Neural cell (in vitro differentiated cells): ENCODE measurements around the gene BNIP5. TPM values are rescaled to one million over a fixed set of nuclear protein-coding genes. Genes with fewer than 3 reads are reported as not detected.

Experiments
- H2AFZ ChIP-seq: fragments of 200-600, 300-800 bp; sonication (generic), shearing (Covaris generic); 2 replicates; pipeline ENCODE4 v1.6.0; 2014; ENCODE audit warnings: low read depth, mild to moderate bottlenecking, antibody characterized with exemption, low read length, moderate library complexity
- H3F3A ChIP-seq: fragments of 200-600 bp; shearing (Covaris generic); 2 replicates; pipeline ENCODE4 v1.6.1; 2016; ENCODE audit warnings: mild to moderate bottlenecking, moderate library complexity, mixed read lengths, antibody characterized with exemption, low read length; ENCODE audit not compliant: insufficient read depth, poor library complexity, severe bottlenecking
- H3K27ac ChIP-seq: fragments of 200-600, 300-800 bp; sonication (generic), shearing (Covaris generic); 2 replicates; pipeline ENCODE4 v1.5.1; 2014; ENCODE audit warnings: mild to moderate bottlenecking, low read length, moderate library complexity
- H3K27me3 ChIP-seq: fragments of 300-800, 200-600 bp; sonication (generic), shearing (Covaris generic); 2 replicates; pipeline ENCODE4 v1.6.0; 2014; ENCODE audit warnings: mild to moderate bottlenecking, low read depth, low read length, moderate library complexity; ENCODE audit not compliant: insufficient read depth
- H3K36me3 ChIP-seq: fragments of 300-800, 200-600 bp; sonication (generic), shearing (Covaris generic); 2 replicates; pipeline ENCODE4 v1.5.1; 2014; ENCODE audit warnings: mild to moderate bottlenecking, antibody characterized with exemption, low read length, moderate library complexity; ENCODE audit not compliant: insufficient read depth
- H3K4me2 ChIP-seq: fragments of 300-800, 200-600 bp; sonication (generic), shearing (Covaris generic); 2 replicates; pipeline ENCODE4 v1.6.0; 2014; ENCODE audit warnings: mild to moderate bottlenecking, low read length
- H3K4me3 ChIP-seq: fragments of 300-800, 200-600 bp; sonication (generic), shearing (Covaris generic); 2 replicates; pipeline ENCODE4 v1.5.1; 2014; ENCODE audit warnings: mild to moderate bottlenecking, low read length, moderate library complexity
- H3K79me2 ChIP-seq: fragments of 200-600 bp; shearing (Covaris generic); replicated peaks from 2 replicates; pipeline ENCODE4 v1.6.0; 2014; ENCODE audit warnings: mild to moderate bottlenecking, low read length, moderate library complexity; ENCODE audit not compliant: insufficient read depth
- H3K9ac ChIP-seq: fragments of 300-800, 200-600 bp; sonication (generic), shearing (Covaris generic); 2 replicates; pipeline ENCODE4 v1.6.1; 2016; ENCODE audit warnings: mild to moderate bottlenecking, low read length, mixed read lengths
- H3K9me2 ChIP-seq: fragments of 200-600 bp; shearing (Covaris generic); 2 replicates; pipeline ENCODE4 v1.6.1; 2016; ENCODE audit warnings: mild to moderate bottlenecking, low read length, mixed read lengths; ENCODE audit not compliant: insufficient read depth
- H3K9me3 ChIP-seq: fragments of 200-600, 300-800 bp; sonication (generic), shearing (Covaris generic); 2 replicates; pipeline ENCODE4 v1.6.1; 2016; ENCODE audit warnings: mild to moderate bottlenecking, mixed run types, low read length, moderate library complexity, mixed read lengths
- H4K20me1 ChIP-seq: fragments of 200-600 bp; shearing (Covaris generic); 2 replicates; pipeline ENCODE4 v1.6.1; 2016; ENCODE audit warnings: mild to moderate bottlenecking, mixed run types; ENCODE audit not compliant: insufficient read depth
- EP300 ChIP-seq: fragments of 450-650 bp; conservative IDR thresholded peaks from 2 replicates; pipeline ENCODE4 v1.6.1; 2014; ENCODE audit warnings: antibody characterized with exemption, mild to moderate bottlenecking, moderate library complexity; ENCODE audit not compliant: poor library complexity, severe bottlenecking
- EZH2 ChIP-seq: fragments of 200-600, 300-800 bp; shearing (Covaris generic), sonication (generic); IDR thresholded peaks from 2 replicates; pipeline ENCODE4 v1.6.1; 2014; ENCODE audit warnings: antibody characterized with exemption, low read length, borderline replicate concordance, mild to moderate bottlenecking; ENCODE audit not compliant: insufficient read depth, poor library complexity, severe bottlenecking
- MXI1 ChIP-seq: fragments of 450-650 bp; conservative IDR thresholded peaks from 2 replicates; pipeline ENCODE4 v1.6.1; 2014; ENCODE audit warnings: antibody characterized with exemption, mild to moderate bottlenecking; ENCODE audit not compliant: poor library complexity, severe bottlenecking
- POLR2AphosphoS5 ChIP-seq: IDR thresholded peaks from 2 replicates; pipeline ENCODE4 v1.6.1; 2012
- RAD21 ChIP-seq: fragments of 450-650 bp; conservative IDR thresholded peaks from 2 replicates; pipeline ENCODE4 v1.6.1; 2014; ENCODE audit warnings: antibody characterized with exemption, mild to moderate bottlenecking, moderate library complexity
- REST ChIP-seq: IDR thresholded peaks from 2 replicates; pipeline ENCODE4 v1.6.1; 2012; ENCODE audit warnings: borderline replicate concordance
- SMC3 ChIP-seq: fragments of 450-650 bp; conservative IDR thresholded peaks from 2 replicates; pipeline ENCODE4 v1.6.1; 2014; ENCODE audit warnings: antibody characterized with exemption, mild to moderate bottlenecking, moderate library complexity; ENCODE audit not compliant: poor library complexity
- TAF1 ChIP-seq: IDR thresholded peaks from 2 replicates; pipeline ENCODE4 v1.6.1; 2012; ENCODE audit warnings: low read depth
- polyA plus RNA-seq: library from polyadenylated mRNA; depleted of rRNA; stranded (reverse); fragments of >200 nt; gene quantifications from 2 replicates; pipeline ENCODE4 v1.2.3, GENCODE V29; 2014
- TF ChIP-seq, protein P1 (sequence below): fragments of 450-650 bp; IDR thresholded peaks from 2 replicates; pipeline ENCODE4 v1.5.1; 2014; ENCODE audit warnings: antibody characterized with exemption, mild to moderate bottlenecking, moderate library complexity; ENCODE audit not compliant: poor library complexity, severe bottlenecking

Gene BNIP5
- polyA plus RNA-seq, 1 donor from 2014 or later, result not detected

- no peak overlapping the region for H3K4me3 ChIP-seq
- peaks cover 15% of the 10 kb centered on the region for H3K27me3 ChIP-seq
- H3K4me2 ChIP-seq, result no peak overlapping the region
- no peak overlapping the region for H2AFZ ChIP-seq
- H3K9me2 ChIP-seq, result no peaks in the 10 kb centered on the region
- H3K9me3 ChIP-seq, result no peaks in the 10 kb centered on the region
- no peaks in the 10 kb centered on the region for H3K79me2 ChIP-seq
- H3K27ac ChIP-seq, result no peak overlapping the region
- H3K36me3 ChIP-seq, result no peaks in the 10 kb centered on the region
- no peaks in the 10 kb centered on the region for H3F3A ChIP-seq
- H3K9ac ChIP-seq, result no peak overlapping the region
- TF ChIP-seq, protein P1, sequence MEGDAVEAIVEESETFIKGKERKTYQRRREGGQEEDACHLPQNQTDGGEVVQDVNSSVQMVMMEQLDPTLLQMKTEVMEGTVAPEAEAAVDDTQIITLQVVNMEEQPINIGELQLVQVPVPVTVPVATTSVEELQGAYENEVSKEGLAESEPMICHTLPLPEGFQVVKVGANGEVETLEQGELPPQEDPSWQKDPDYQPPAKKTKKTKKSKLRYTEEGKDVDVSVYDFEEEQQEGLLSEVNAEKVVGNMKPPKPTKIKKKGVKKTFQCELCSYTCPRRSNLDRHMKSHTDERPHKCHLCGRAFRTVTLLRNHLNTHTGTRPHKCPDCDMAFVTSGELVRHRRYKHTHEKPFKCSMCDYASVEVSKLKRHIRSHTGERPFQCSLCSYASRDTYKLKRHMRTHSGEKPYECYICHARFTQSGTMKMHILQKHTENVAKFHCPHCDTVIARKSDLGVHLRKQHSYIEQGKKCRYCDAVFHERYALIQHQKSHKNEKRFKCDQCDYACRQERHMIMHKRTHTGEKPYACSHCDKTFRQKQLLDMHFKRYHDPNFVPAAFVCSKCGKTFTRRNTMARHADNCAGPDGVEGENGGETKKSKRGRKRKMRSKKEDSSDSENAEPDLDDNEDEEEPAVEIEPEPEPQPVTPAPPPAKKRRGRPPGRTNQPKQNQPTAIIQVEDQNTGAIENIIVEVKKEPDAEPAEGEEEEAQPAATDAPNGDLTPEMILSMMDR, result no peak
- TF ChIP-seq RAD21 (no peak), EP300 (no peak)
- H4K20me1 ChIP-seq, result no peaks in the 10 kb centered on the region
Observed at GRCh38 chr6:36381502-36382389, 45.1 kb upstream of the BNIP5 start.

GRCh38 chr6:36380166-36380565, 43.5 kb upstream of the BNIP5 start:
- Histone ChIP-seq H3K9me3 (no peaks in the 10 kb centered on the region), H3F3A (no peaks in the 10 kb centered on the region), H2AFZ (no peak overlapping the region), H3K4me3 (no peak overlapping the region), H4K20me1 (no peaks in the 10 kb centered on the region), H3K9me2 (no peaks in the 10 kb centered on the region), H3K79me2 (no peaks in the 10 kb centered on the region), H3K4me2 (no peak overlapping the region), H3K9ac (no peak overlapping the region), H3K27me3 (no peaks in the 10 kb centered on the region), H3K27ac (no peak overlapping the region), H3K36me3 (no peaks in the 10 kb centered on the region)
- TF ChIP-seq EP300, result no peak
- TF ChIP-seq, protein P1, result no peak
- TF ChIP-seq RAD21, result no peak
- TF ChIP-seq TAF1, result no peak
- TF ChIP-seq POLR2AphosphoS5, result no peak
- no peak for TF ChIP-seq SMC3
- TF ChIP-seq MXI1, result no peak
- TF ChIP-seq EZH2, result no peak
- no peak for TF ChIP-seq REST
